GDM1 (cell line): Measurements from ENCODE around the gene KIR2DL1.
"Not testable (repeated sequence)": the region's sequence is repeated elsewhere in the genome, so short reads cannot be mapped to it uniquely, and the experiment has no call there.

Experiments used
- DNase-seq: peaks from one replicate; lab custom pipeline; 2025; lab: John Stamatoyannopoulos, UW

KIR2DL1 gene

GRCh38 chr19:54824416-54824815, 54.8 kb downstream of the KIR2DL1 start:
- DNase-seq: not testable (repeated sequence)

GRCh38 chr19:54825326-54825725, 55.7 kb downstream of the KIR2DL1 start:
- not testable (repeated sequence) for DNase-seq

GRCh38 chr19:54828064-54828463, 58.5 kb downstream of the KIR2DL1 start:
- not testable (repeated sequence) for DNase-seq

- DNase-seq: not testable (repeated sequence)
Measured at GRCh38 chr19:54832496-54832895, 62.9 kb downstream of the KIR2DL1 start, which contains the start of gene KIR2DS4. Gene KIR2DS4, plus strand, starts transcription at chr19:54832676.
